ENCODE results near the gene CA9. TPM values are rescaled to one million over a fixed set of nuclear protein-coding genes. Genes with fewer than 3 reads are reported as not detected.

CA9 gene
- total RNA-seq, 1 experiment from 2014 or later, result 8.5 TPM

- CTCF ChIA-PET, result interaction anchor here (1.4 to 2.6 kb wide), 2 partner anchors 9 to 79 kb away, joined by 4 to 12 read pairs; no protein-coding TSS in a partner anchor
- POLR2A ChIA-PET, result interaction anchor here (0.6 kb wide), 1 partner anchor 576 kb away, joined by 5 read pairs; the partner anchor contains the start of gene FANCG
- DNase-seq (ENCODE audit: low read depth, low spot score), result no peak
- peaks cover 2 to 10% of the 10 kb centered on the region in 2 experiments; a peak in 2 of 4 replicates for H3K36me3 ChIP-seq (ENCODE audit: control insufficient read depth in 1 of 2, insufficient read depth in 2 of 2, low read length in 2 of 2)
- H3K27ac ChIP-seq (ENCODE audit: low read depth, low read length), result no peak overlapping the region
- RAD21 ChIA-PET (ENCODE audit: low non-redundant PET in 1 of 2, low total read pairs in 2 of 2, uncharacterized antibody in 2 of 2, unreplicated experiment in 2 of 2), result no interaction called here
- no TSS peak for BruUV-seq (replicated peaks)
- H3K4me3 ChIP-seq (replicated peaks in 1 of 2; ENCODE audit: low read depth in 1 of 2, low read length in 2 of 2), result no peak overlapping the region
- H3K79me2 ChIP-seq (ENCODE audit: insufficient read depth, low read length), result no peaks in the 10 kb centered on the region
- H3K9ac ChIP-seq (ENCODE audit: low read length), result no peak overlapping the region
- intact Hi-C loops (cut with micrococcal nuclease), result loop anchor here (2.0 to 10.0 kb wide), 3 partner anchors 34 to 542 kb away; partner anchors contain the start of genes ATOSB and TESK1
- no peak for TF ChIP-seq POLR2AphosphoS5 (IDR thresholded peaks at IDR 0.05; ENCODE audit: low read depth, low read length)
- TF ChIP-seq ZFX (IDR thresholded peaks at IDR 0.05), result no peak
- no peak for TF ChIP-seq ELF1 (IDR thresholded peaks at IDR 0.05; ENCODE audit: borderline replicate concordance, low read depth)
- TF ChIP-seq CTCF (IDR thresholded peaks at IDR 0.05 in 2 of 3, conservative IDR thresholded peaks at IDR 0.05 in 1 of 3; ENCODE audit: borderline replicate concordance in 1 of 3, insufficient read depth in 1 of 3, low read depth in 2 of 3, low read length in 2 of 3), result no peak
- TF ChIP-seq EGR1 (IDR thresholded peaks at IDR 0.05; ENCODE audit: low read depth), result no peak
- TF ChIP-seq ZNF274 (IDR thresholded peaks at IDR 0.05; ENCODE audit: low read depth, low read length), result no peak
- TF ChIP-seq ATF3 (IDR thresholded peaks at IDR 0.05), result no peak
- TF ChIP-seq EZH2 (IDR thresholded peaks at IDR 0.05), result no peak
- no peak for TF ChIP-seq JUND (IDR thresholded peaks at IDR 0.05)
- no peak for TF ChIP-seq EZH2phosphoT487 (IDR thresholded peaks at IDR 0.05; ENCODE audit: borderline replicate concordance)
- TF ChIP-seq RAD21 (IDR thresholded peaks at IDR 0.05; ENCODE audit: low read depth), result no peak
- TF ChIP-seq SIN3A (IDR thresholded peaks at IDR 0.05; ENCODE audit: low read depth), result no peak
- TF ChIP-seq ZBTB33 (IDR thresholded peaks at IDR 0.05; ENCODE audit: extremely low read depth, insufficient replicate concordance, low read length), result no peak
- no peak for TF ChIP-seq SRF (IDR thresholded peaks at IDR 0.05; ENCODE audit: low read depth)
- TF ChIP-seq YY1 (IDR thresholded peaks at IDR 0.05; ENCODE audit: extremely low read depth, insufficient replicate concordance, low read depth, low read length), result no peak
- TF ChIP-seq CEBPB (IDR thresholded peaks at IDR 0.05; ENCODE audit: low read depth), result no peak
- TF ChIP-seq FOSL1 (IDR thresholded peaks at IDR 0.05; ENCODE audit: low read depth), result no peak
- no peak for TF ChIP-seq REST (IDR thresholded peaks at IDR 0.05; ENCODE audit: low read depth)
- TF ChIP-seq MAX (IDR thresholded peaks at IDR 0.05), result no peak
- H4K20me1 ChIP-seq (ENCODE audit: insufficient read depth), result no peaks in the 10 kb centered on the region
- H3K27me3 ChIP-seq (ENCODE audit: insufficient read depth, low read length), result no peaks in the 10 kb centered on the region
- no peak for ATAC-seq
- no peaks in the 10 kb centered on the region for H3K9me2 ChIP-seq (ENCODE audit: insufficient read depth)
- H3K4me2 ChIP-seq (ENCODE audit: low read length), result no peak overlapping the region
- no peaks in the 10 kb centered on the region for H3K9me3 ChIP-seq (ENCODE audit: control insufficient read depth in 1 of 2, insufficient read depth in 1 of 2, low read depth in 1 of 2, low read length in 2 of 2)
- no peak overlapping the region for H2AFZ ChIP-seq (ENCODE audit: low read depth, low read length, poor library complexity, severe bottlenecking)
- H3K4me1 ChIP-seq (ENCODE audit: control insufficient read depth in 1 of 2, insufficient read depth in 2 of 2, low read length in 2 of 2), result peaks cover 10 to 39% of the 10 kb centered on the region in 2 experiments; a peak in 3 of 4 replicates
Measured at GRCh38 chr9:35656348-35656747, 17.4 kb upstream of the CA9 start.

All from HCT116 (cell line).